ENCODE measurements around the gene SYT17.
"Not testable (repeated sequence)": the region's sequence is repeated elsewhere in the genome, so short reads cannot be mapped to it uniquely, and the experiment has no call there.

SYT17 gene

GRCh38 chr16:19175492-19176262 is 7.6 kb downstream of the SYT17 start:
- DNase-seq, result no peak

GRCh38 chr16:19177111-19177739 is 9.2 kb downstream of the SYT17 start:
- DNase-seq, result no peak

- no peak for DNase-seq
These were observed 11.8 kb downstream of the SYT17 start for GRCh38 chr16:19179546-19180490.

- no peak for DNase-seq
These were observed 12.7 kb downstream of the SYT17 start for GRCh38 chr16:19180741-19181140.

GRCh38 chr16:19182481-19182880 is 14.4 kb downstream of the SYT17 start:
- no peak for DNase-seq

GRCh38 chr16:19183187-19183586 is 15.1 kb downstream of the SYT17 start:
- no peak for DNase-seq

GRCh38 chr16:19184823-19185509 is 16.9 kb downstream of the SYT17 start:
- no peak for DNase-seq

- no peak for DNase-seq
These were observed 17.4 kb downstream of the SYT17 start for GRCh38 chr16:19185510-19185851.

GRCh38 chr16:19186408-19186807 is 18.4 kb downstream of the SYT17 start:
- DNase-seq, result no peak

GRCh38 chr16:19187961-19188360 is 19.9 kb downstream of the SYT17 start:
- DNase-seq, result not testable (repeated sequence)

- no peak for DNase-seq
These were observed 20.4 kb downstream of the SYT17 start for GRCh38 chr16:19188406-19188805.

GRCh38 chr16:19192865-19193264 is 24.8 kb downstream of the SYT17 start:
- no peak for DNase-seq

- DNase-seq, result no peak
These were observed 28.8 kb downstream of the SYT17 start for GRCh38 chr16:19196871-19197270.

- DNase-seq, result no peak
These were observed 35.4 kb downstream of the SYT17 start for GRCh38 chr16:19203374-19203966.

- DNase-seq, result no peak
These were observed 42.4 kb downstream of the SYT17 start for GRCh38 chr16:19210280-19210924.

- DNase-seq, result no peak
These were observed 42.9 kb downstream of the SYT17 start for GRCh38 chr16:19210968-19211367.

- DNase-seq, result no peak
These were observed 44.0 kb downstream of the SYT17 start for GRCh38 chr16:19212059-19212458.

- DNase-seq, result no peak
These were observed 45.8 kb downstream of the SYT17 start for GRCh38 chr16:19213885-19214284.

- DNase-seq, result no peak
These were observed 47.7 kb downstream of the SYT17 start for GRCh38 chr16:19215705-19216104.

GRCh38 chr16:19218581-19218980 is 50.5 kb downstream of the SYT17 start:
- DNase-seq, result no peak

- no peak for DNase-seq
These were observed 51.8 kb downstream of the SYT17 start for GRCh38 chr16:19219836-19220235.

Data from NCI-H1048 (cell line).